C4-2B (cell line): ENCODE data around the gene ADSS2.

Experiments used
- CTCF ChIP-seq: fragments of 450-650 bp; conservative IDR thresholded peaks from 2 replicates; pipeline ENCODE4 v1.5.1; 2017; ENCODE audit warnings: mild to moderate bottlenecking
- ZFX ChIP-seq: fragments of 450-650 bp; IDR thresholded peaks from 2 replicates; pipeline ENCODE4 v1.6.1; 2017

GRCh38 chr1:244393604-244394176 lies 58.0 kb downstream of the ADSS2 start:
- TF ChIP-seq CTCF, result no peak
- TF ChIP-seq ZFX, result no peak
